Measurements from ENCODE around the gene KLRC4. TPM values are rescaled to one million over a fixed set of nuclear protein-coding genes. Genes with fewer than 3 reads are reported as not detected.

The KLRC4 gene
- not detected in 2 replicates for total RNA-seq

GRCh38 chr12:10409392-10409791, at the start of gene KLRC4:
TSS of gene KLRC4 (minus strand) at chr12:10409757. CDS start at chr12:10409575, 182 bp downstream.

GRCh38 chr12:10453156-10453555, 43.6 kb upstream of the KLRC4 start, which contains the start of gene KLRC1:
TSS of gene KLRC1 (minus strand) at chr12:10453377. CDS start at chr12:10451156, 2,221 bp downstream.

GRCh38 chr12:10435816-10436215, 26.3 kb upstream of the KLRC4 start, which contains the start of gene KLRC2:
TSS of gene KLRC2 (minus strand) at chr12:10436010. CDS start at chr12:10435986, 24 bp downstream.

GRCh38 chr12:10420334-10420733, 10.8 kb upstream of the KLRC4 start, which contains the start of gene KLRC3:
TSS of gene KLRC3 (minus strand) at chr12:10420595. CDS start at chr12:10420550, 45 bp downstream.

GRCh38 chr12:10389904-10390303, 19.7 kb downstream of the KLRC4 start, which contains the start of gene KLRK1:
TSS of gene KLRK1 (minus strand) at chr12:10390041. CDS start at chr12:10388810, 1,231 bp downstream.

Other genes with a start within 250 kb of the KLRC4 start
- gene OLR1, start 237.6 kb downstream of the KLRC4 start, total RNA-seq = 36.9 and 40.1 TPM in 2 replicates
- gene TMEM52B, start 230.7 kb downstream of the KLRC4 start, total RNA-seq = 10.4 and 17.4 TPM in 2 replicates
- gene GABARAPL1, start 196.9 kb downstream of the KLRC4 start, total RNA-seq = 58.0 and 82.5 TPM in 2 replicates
- gene KLRD1, start 101.9 kb downstream of the KLRC4 start, total RNA-seq = under 0.01 TPM in 1 of 2 replicates, not detected in the other
- not detected in 2 replicates for gene KLRK1, start 19.7 kb downstream of the KLRC4 start, total RNA-seq
- not detected in 2 replicates for gene KLRC3, start 10.8 kb upstream of the KLRC4 start, total RNA-seq
- gene KLRC2, start 26.3 kb upstream of the KLRC4 start, total RNA-seq = not detected in 2 replicates
- gene KLRC1, start 43.6 kb upstream of the KLRC4 start, total RNA-seq = not detected in 2 replicates
- gene EIF2S3B, start 96.1 kb upstream of the KLRC4 start, total RNA-seq = 0.29 and 0.35 TPM in 2 replicates
- gene MAGOHB, start 203.9 kb upstream of the KLRC4 start, total RNA-seq = 20.9 and 22.5 TPM in 2 replicates